Ovary (tissue), 3 donors: ENCODE results near the gene CDK5R2.
A peak's percentile ranks its signal among the peaks of the same experiment; 100 is the strongest.

Experiments used
- CTCF ChIP-seq, 3 donors: fragments of 450-650 bp in 2 of 3; fragments of 200-600 bp in 1 of 3; IDR thresholded peaks; one replicate each; pipeline versions ENCODE4 v1.5.1 to v1.8.0; 2016 to 2022; ENCODE audit warnings: antibody characterized with exemption in 3 of 3, mild to moderate bottlenecking in 1 of 3
- EP300 ChIP-seq: sonication (generic); formaldehyde crosslinking; IDR thresholded peaks from one replicate; pipeline ENCODE4 v1.6.1; 2017; ENCODE audit warnings: antibody characterized with exemption
- POLR2A ChIP-seq: fragments of 450-650 bp; IDR thresholded peaks from one replicate; pipeline ENCODE4 v1.6.1; 2017; ENCODE audit warnings: antibody characterized with exemption, mild to moderate bottlenecking, moderate library complexity
- donor health status: DM: no; HTN: no; CAD: no.

GRCh38 chr2:218995972-218996711 lies 36.7 kb downstream of the CDK5R2 start:
- peak; percentile 74 to 88 (median 86) for TF ChIP-seq CTCF (IDR thresholded peaks at IDR 0.05)
- no peak for TF ChIP-seq POLR2A
- no peak for TF ChIP-seq EP300
